Astrocyte (in vitro differentiated cells and primary cell): ENCODE results near the gene PLCXD3. TPM values are rescaled to one million over a fixed set of nuclear protein-coding genes. Genes with fewer than 3 reads are reported as not detected.

Source experiments
- DNase-seq: peaks from one replicate; pipeline ENCODE4 v3.0.0-alpha.2; 2010; ENCODE audit warnings: low read depth
- FAIRE-seq: peaks from 2 replicates; lab custom pipeline; 2011; peaks lifted over from hg19 to GRCh38; lab: Jason Lieb, UNC
- H2AFZ ChIP-seq: 2 replicates; pipeline ENCODE4 v1.6.0; 2012; ENCODE audit warnings: low read depth, low read length, inconsistent platforms
- H3K27ac ChIP-seq: 2 replicates; pipeline ENCODE4 v1.5.1; 2011; ENCODE audit warnings: low read depth, low read length, inconsistent platforms
- H3K27me3 ChIP-seq: 2 replicates; pipeline ENCODE4 v1.6.0; 2011; ENCODE audit warnings: low read length, inconsistent platforms; ENCODE audit not compliant: insufficient read depth
- H3K36me3 ChIP-seq: 2 replicates; pipeline ENCODE4 v1.5.1; 2011; ENCODE audit warnings: low read length, inconsistent platforms; ENCODE audit not compliant: insufficient read depth
- H3K4me1 ChIP-seq: 2 replicates; pipeline ENCODE4 v1.5.1; 2011; ENCODE audit warnings: low read length, inconsistent platforms; ENCODE audit not compliant: insufficient read depth
- H3K4me2 ChIP-seq: 2 replicates; pipeline ENCODE4 v1.6.0; 2012; ENCODE audit warnings: low read length, inconsistent platforms
- H3K4me3 ChIP-seq: 2 replicates; pipeline ENCODE4 v1.5.1; 2011; ENCODE audit warnings: low read depth, mild to moderate bottlenecking, low read length, inconsistent platforms; ENCODE audit not compliant: insufficient read depth
- H3K79me2 ChIP-seq: 2 replicates; pipeline ENCODE4 v1.6.0; 2012; ENCODE audit warnings: mild to moderate bottlenecking, low read length, inconsistent platforms; ENCODE audit not compliant: insufficient read depth
- H3K9ac ChIP-seq: 2 replicates; pipeline ENCODE4 v1.6.0; 2012; ENCODE audit warnings: mild to moderate bottlenecking, low read length, inconsistent platforms
- H3K9me3 ChIP-seq: 2 replicates; pipeline ENCODE4 v1.5.1; 2012; ENCODE audit warnings: low read depth, mild to moderate bottlenecking, low read length, inconsistent platforms; ENCODE audit not compliant: insufficient read depth
- H4K20me1 ChIP-seq: 2 replicates; pipeline ENCODE4 v1.6.0; 2012; ENCODE audit warnings: low read length, inconsistent platforms; ENCODE audit not compliant: insufficient read depth
- H3K27ac Mint-ChIP-seq: one replicate; pipeline ENCODE4 v1.8.0; 2021; ENCODE audit warnings: mild to moderate bottlenecking, mixed read lengths; ENCODE audit not compliant: unreplicated experiment
- H3K27me3 Mint-ChIP-seq: one replicate; pipeline ENCODE4 v1.8.0; 2021; ENCODE audit warnings: low read depth, mixed read lengths; ENCODE audit not compliant: unreplicated experiment
- H3K36me3 Mint-ChIP-seq: one replicate; pipeline ENCODE4 v1.8.0; 2021; ENCODE audit warnings: low read depth, mixed read lengths; ENCODE audit not compliant: unreplicated experiment
- H3K4me1 Mint-ChIP-seq: one replicate; pipeline ENCODE4 v1.8.0; 2021; ENCODE audit warnings: low read depth, mixed read lengths; ENCODE audit not compliant: unreplicated experiment
- H3K4me3 Mint-ChIP-seq: one replicate; pipeline ENCODE4 v1.8.0; 2021; ENCODE audit warnings: mild to moderate bottlenecking, moderate library complexity, mixed read lengths; ENCODE audit not compliant: unreplicated experiment
- H3K9me3 Mint-ChIP-seq: one replicate; pipeline ENCODE4 v1.8.0; 2021; ENCODE audit warnings: mild to moderate bottlenecking, mixed read lengths; ENCODE audit not compliant: unreplicated experiment
- CTCF ChIP-seq: IDR thresholded peaks from 2 replicates; pipeline ENCODE4 v1.5.1; 2011; ENCODE audit warnings: low read depth, mild to moderate bottlenecking, inconsistent platforms, low read length, moderate library complexity; ENCODE audit not compliant: insufficient read depth
- EZH2 ChIP-seq: IDR thresholded peaks from 2 replicates; pipeline ENCODE4 v1.6.1; 2012; ENCODE audit warnings: mild to moderate bottlenecking, low read length, inconsistent platforms; ENCODE audit not compliant: insufficient read depth
- total RNA-seq: library from RNA; stranded (reverse); gene quantifications from 2 replicates; pipeline ENCODE4 v1.2.1, GENCODE V29; 2021

The PLCXD3 gene
- total RNA-seq, 1 donor from 2014 or later, result 1.6 TPM

GRCh38 chr5:41339339-41339738 is 171.1 kb downstream of the PLCXD3 start:
- Histone ChIP-seq H3K4me3 (no peak overlapping the region), H3K9me3 (no peaks in the 10 kb centered on the region), H3K4me2 (no peak overlapping the region), H3K27ac (no peak overlapping the region), H3K4me1 (no peaks in the 10 kb centered on the region), H4K20me1 (no peaks in the 10 kb centered on the region), H3K79me2 (no peaks in the 10 kb centered on the region), H3K9ac (no peak overlapping the region), H3K27me3 (no peaks in the 10 kb centered on the region), H2AFZ (no peak overlapping the region), H3K36me3 (no peaks in the 10 kb centered on the region)
- Mint-ChIP-seq H3K27me3 (no peaks in the 10 kb centered on the region), H3K9me3 (no peaks in the 10 kb centered on the region), H3K4me1 (peaks cover 7% of the 10 kb centered on the region), H3K27ac (no peak overlapping the region), H3K36me3 (no peaks in the 10 kb centered on the region), H3K4me3 (no peak overlapping the region)
- TF ChIP-seq CTCF, result no peak
- TF ChIP-seq EZH2, result no peak
- FAIRE-seq (no peak), DNase-seq (no peak)

GRCh38 chr5:41338136-41338675 is 172.2 kb downstream of the PLCXD3 start:
- Histone ChIP-seq H3K27ac (no peak overlapping the region), H3K9ac (no peak overlapping the region), H3K36me3 (no peaks in the 10 kb centered on the region), H3K4me3 (no peak overlapping the region), H3K9me3 (no peaks in the 10 kb centered on the region), H3K27me3 (no peaks in the 10 kb centered on the region), H2AFZ (no peak overlapping the region), H3K4me1 (no peaks in the 10 kb centered on the region), H3K79me2 (no peaks in the 10 kb centered on the region), H4K20me1 (no peaks in the 10 kb centered on the region), H3K4me2 (no peak overlapping the region)
- TF ChIP-seq EZH2 (no peak), CTCF (no peak)
- H3K4me1 Mint-ChIP-seq, result peaks cover 10% of the 10 kb centered on the region
- no peak overlapping the region for H3K27ac Mint-ChIP-seq
- FAIRE-seq, result no peak
- no peaks in the 10 kb centered on the region for H3K27me3 Mint-ChIP-seq
- no peaks in the 10 kb centered on the region for H3K36me3 Mint-ChIP-seq
- H3K4me3 Mint-ChIP-seq, result no peak overlapping the region
- no peak for DNase-seq
- no peaks in the 10 kb centered on the region for H3K9me3 Mint-ChIP-seq

GRCh38 chr5:41337724-41338123 is 172.7 kb downstream of the PLCXD3 start:
- H3K9me3 ChIP-seq, result no peaks in the 10 kb centered on the region
- no peak overlapping the region for H3K4me3 ChIP-seq
- FAIRE-seq (no peak), DNase-seq (no peak)
- TF ChIP-seq CTCF (no peak), EZH2 (no peak)
- H3K27ac Mint-ChIP-seq, result no peak overlapping the region
- no peaks in the 10 kb centered on the region for H3K4me1 ChIP-seq
- H3K36me3 ChIP-seq, result no peaks in the 10 kb centered on the region
- no peaks in the 10 kb centered on the region for H3K9me3 Mint-ChIP-seq
- H3K27me3 Mint-ChIP-seq, result no peaks in the 10 kb centered on the region
- H3K9ac ChIP-seq, result no peak overlapping the region
- H3K4me2 ChIP-seq, result no peak overlapping the region
- H2AFZ ChIP-seq, result no peak overlapping the region
- H3K27ac ChIP-seq, result no peak overlapping the region
- H4K20me1 ChIP-seq, result no peaks in the 10 kb centered on the region
- H3K79me2 ChIP-seq, result no peaks in the 10 kb centered on the region
- H3K4me1 Mint-ChIP-seq, result peaks cover 10% of the 10 kb centered on the region
- H3K36me3 Mint-ChIP-seq, result no peaks in the 10 kb centered on the region
- no peak overlapping the region for H3K4me3 Mint-ChIP-seq
- H3K27me3 ChIP-seq, result no peaks in the 10 kb centered on the region
